Cortex of kidney (tissue), 1 donor: ENCODE measurements around the gene HPN.

Source experiments
- DNase-seq: peaks from one replicate; lab custom pipeline; 2025; lab: John Stamatoyannopoulos, UW

HPN gene

DNA sequence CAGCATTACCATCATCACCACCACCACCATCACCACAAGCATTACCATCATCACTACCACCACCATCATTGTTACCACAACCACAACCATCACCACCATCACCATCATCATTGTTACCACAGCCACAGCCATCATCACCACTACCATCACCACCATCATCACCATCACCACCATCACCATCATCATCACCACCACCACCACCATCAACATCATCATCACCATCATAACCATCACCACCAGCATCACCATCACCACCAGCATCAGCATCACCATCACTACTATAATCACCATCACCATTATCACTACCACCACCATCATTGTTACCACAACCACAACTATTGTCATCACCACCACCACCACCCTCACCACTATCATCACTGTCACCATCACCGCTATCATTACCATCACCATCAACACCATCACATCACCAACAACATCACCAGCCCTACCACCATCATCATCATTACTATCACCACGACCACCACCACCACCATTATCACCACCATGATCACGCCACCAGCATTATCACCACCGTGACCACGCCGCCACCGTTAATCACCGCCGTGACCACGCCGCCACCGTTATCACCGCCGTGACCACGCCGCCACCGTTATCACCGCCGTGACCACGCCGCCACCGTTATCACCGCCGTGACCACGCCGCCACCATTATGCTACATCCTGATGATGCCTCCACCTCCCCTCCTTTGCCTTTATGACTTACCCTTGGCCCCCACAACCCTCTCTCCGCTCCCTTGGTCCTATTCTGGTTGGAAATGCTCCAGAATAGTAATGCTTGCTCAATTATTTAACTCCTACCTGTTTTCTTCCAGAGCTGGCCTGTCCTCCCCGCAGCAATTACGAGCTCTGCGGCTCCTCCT is 64.1 kb downstream of the HPN start:
- DNase-seq: no peak

- DNase-seq: no peak
Observed at GRCh38 chr19:35106291-35106583, 64.7 kb downstream of the HPN start.

DNA sequence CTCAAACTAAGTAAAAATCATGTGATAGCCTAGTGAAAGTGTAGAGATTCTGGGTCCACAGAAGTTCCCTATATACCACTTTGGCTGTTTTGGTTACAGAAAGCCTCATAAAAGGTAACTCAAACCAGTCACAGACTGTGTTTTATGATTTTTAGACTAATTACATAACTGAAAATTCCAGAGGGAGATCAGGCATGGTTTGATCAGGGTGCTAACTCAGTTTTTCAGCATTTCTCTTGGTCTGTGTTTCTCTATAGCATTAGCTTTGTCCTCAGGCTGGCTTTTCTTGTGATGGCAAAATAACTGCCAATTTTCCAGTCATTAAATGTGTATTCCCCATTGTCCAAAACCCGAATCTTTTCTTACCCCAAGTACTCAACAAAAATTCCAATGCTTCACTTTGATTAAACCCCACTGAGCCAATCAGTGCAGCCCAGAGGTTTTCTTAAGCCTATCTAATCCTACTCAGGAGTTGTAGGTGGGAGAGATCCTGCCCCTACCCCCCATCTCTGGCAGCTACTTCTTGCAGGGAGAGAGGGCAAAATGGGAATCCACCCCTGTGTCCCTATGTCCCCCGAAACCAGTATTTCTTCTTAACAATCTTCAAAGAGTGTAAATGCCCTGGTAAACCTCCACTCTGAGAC is 65.5 kb downstream of the HPN start:
- DNase-seq: no peak

DNA sequence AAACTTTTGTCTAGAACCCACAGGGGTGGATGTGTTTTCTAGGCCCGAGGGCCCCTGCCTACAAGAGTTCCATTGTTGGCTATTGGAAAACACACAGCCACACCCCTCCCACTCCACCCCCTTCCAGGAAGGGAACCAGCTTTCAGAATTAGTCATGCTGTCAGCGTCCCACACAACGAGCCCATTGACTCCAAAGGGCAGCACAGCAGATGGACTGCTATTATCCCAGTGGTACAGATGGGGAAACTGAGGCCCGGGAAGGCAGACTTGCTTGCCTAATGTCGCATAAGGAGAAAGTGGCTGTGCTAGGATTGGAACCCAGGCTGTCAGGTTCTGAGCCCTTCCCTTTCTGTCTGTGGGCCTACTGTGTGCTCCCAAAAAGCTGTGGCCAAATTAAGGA is 66.0 kb downstream of the HPN start:
- no peak for DNase-seq

DNA sequence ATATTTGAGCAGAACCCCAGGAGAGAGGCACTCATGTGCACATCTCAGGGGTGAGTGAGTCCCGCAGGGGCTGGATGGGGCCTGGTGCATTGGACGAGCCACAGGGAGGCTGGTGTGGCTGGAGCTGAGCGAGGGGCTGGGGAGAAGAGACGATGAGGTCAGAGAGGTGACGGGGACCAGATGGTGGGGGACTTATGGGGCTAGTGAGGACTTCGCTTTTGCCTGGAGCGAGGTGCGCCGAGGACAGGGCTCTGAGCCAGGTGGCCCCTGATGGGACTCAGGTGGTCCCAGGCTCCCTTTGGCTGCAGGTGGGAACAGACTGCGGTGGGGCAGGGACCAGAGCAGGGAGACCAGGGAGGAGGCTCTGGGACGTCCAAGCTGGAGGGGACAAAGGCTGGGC is 67.2 kb downstream of the HPN start:
- DNase-seq: no peak

DNA sequence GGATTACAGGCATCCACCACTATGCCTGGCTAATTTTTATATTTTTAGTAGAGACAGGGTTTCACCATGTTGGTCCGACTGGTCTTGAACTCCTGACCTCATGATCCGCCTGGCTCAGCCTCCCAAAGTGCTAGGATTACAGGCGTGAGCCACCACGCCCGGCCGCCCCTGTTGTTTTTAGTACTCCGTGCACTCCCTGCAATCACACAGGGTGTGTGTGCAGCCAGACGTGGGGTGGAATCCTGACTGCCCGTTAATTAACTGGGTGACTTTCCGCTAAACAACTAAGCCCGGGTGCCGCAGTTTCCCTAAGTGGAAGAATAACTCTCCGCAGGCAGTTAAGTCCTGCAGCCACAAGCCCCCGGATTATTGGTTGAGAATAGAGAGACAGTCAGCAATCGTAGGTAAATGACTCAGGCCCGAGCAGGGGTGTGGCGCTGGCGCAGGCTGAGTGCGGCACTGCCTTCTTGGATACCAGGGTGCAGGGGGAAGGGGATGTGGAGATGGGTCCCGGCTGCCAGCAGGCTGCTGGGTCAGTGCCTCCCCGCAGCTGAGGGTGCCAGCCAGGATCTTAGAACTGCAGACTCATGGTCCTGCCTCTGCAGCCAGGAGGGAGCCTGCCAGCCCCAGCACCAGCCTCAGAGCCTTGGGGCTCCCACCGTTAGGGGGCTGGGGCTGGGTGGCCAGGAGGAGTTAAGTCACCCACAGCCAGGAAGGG is 68.0 kb downstream of the HPN start:
- no peak for DNase-seq

- no peak for DNase-seq
Observed at GRCh38 chr19:35110974-35111373, 69.5 kb downstream of the HPN start.

GRCh38 chr19:35112995-35113688 is 71.6 kb downstream of the HPN start:
- no peak for DNase-seq

DNA sequence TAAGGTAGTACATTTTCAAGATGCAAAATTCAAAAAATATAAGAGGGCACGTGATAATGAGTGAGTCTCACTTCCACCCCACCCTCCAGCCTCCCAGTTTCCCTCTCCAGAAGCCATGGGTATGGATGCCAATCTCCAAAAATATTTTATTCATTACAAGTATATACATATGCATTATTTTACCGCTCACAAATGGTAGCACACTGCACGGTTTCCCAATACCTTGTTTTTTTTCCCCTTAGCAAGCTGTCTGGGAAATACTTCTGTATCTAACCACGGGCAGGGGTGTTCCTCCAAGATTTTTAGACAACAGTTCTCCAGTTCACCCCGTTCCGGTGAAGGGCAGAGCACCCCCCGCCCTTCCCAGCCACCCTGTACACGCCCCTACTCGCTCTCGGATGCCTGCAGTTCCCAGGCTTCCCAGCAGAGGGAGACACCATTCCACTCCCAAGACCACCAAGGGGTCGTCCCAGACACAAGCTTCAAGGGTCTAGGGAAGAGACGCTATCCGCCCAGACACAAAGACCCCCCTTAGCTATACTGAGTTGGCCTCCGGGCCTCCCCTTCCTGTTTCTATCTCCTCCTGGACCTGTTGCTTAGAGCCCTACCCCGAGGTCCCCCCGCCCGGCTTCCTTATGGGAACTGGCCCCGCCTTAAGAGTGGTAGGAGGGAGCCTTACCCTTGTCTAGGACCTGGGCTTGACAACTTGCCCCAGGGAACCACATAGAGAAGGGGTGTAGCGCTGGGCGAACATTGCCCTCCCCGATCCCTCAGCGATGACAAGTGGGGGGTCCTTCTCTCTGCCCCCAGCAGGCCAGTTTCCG is 73.0 kb downstream of the HPN start:
- no peak for DNase-seq

DNA sequence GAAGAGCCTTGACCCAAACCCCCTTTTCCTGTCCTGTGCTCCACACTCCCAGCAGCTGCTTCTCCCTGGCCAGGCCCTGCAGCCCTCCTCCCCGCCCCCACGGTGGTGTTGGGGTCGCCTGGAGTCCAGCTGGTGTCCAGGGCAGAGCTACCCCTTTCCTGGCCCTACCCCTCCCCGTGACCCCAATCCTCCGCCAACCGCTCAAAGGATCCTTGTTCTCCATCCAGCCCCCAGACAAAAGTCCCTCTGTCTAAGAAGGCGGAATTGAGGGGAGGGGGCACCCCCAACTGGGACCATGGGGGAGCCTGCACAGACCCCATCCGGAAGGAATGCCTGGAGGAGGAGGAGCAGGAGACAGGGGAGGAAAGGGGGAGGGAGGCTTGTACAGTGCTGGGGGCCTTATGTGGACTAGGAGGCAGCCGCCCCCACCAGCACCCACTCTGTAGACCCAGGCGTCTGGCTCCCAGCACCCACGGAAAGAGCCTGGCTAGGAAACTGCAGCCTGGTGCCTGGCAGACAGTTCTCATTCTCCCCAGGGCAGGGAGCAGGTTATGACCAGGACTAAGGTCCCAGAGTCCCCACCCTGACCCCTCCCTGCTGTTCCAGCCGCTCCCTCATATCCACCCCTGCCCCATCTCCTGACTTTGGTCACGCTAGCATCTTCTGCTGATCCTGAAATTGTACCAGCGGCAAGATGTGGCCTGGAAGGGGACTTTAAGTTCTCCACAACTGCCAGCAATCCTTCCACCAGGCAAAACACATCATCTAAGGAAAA is 73.8 kb downstream of the HPN start, which contains the start of gene FXYD3:
FXYD3 (plus strand) TSS at position 647 of the 775 bp plus-strand sequence. CDS start 3,554 bp downstream, outside the sequence.
- DNase-seq: no peak
